Esophagus squamous epithelium (tissue), 5 donors: ENCODE data around the gene SOAT2. TPM values are rescaled to one million over a fixed set of nuclear protein-coding genes. Genes with fewer than 3 reads are reported as not detected.

Experiments used
- DNase-seq: peaks from one replicate; lab custom pipeline; 2025; lab: John Stamatoyannopoulos, UW
- H3K27ac ChIP-seq, 4 donors: fragments of 200-600 bp; sonication (generic); one replicate each; pipeline ENCODE4 v1.5.1; 2016 to 2019; ENCODE audit warnings: mild to moderate bottlenecking in 1 of 4
- H3K27me3 ChIP-seq, 4 donors: fragments of 200-600 bp; sonication (generic); 1 replicate in 3 of 4; 2 replicates in 1 of 4; pipeline versions ENCODE4 v1.5.1 to v1.6.0; 2017 to 2021; ENCODE audit warnings: antibody characterized with exemption in 1 of 4
- H3K36me3 ChIP-seq, 3 donors: fragments of 200-600 bp; sonication (generic); one replicate each; pipeline ENCODE4 v1.5.1; 2016 to 2019
- H3K4me1 ChIP-seq, 3 donors: fragments of 200-600 bp; sonication (generic); one replicate each; pipeline ENCODE4 v1.5.1; 2017 to 2019
- H3K4me3 ChIP-seq, 4 donors: fragments of 200-600 bp; sonication (generic); 1 replicate in 3 of 4; 2 replicates in 1 of 4; pipeline ENCODE4 v1.5.1; 2016 to 2019; ENCODE audit warnings: mild to moderate bottlenecking in 2 of 4, moderate library complexity in 1 of 4
- H3K9me3 ChIP-seq, 3 donors: fragments of 200-600 bp; sonication (generic); one replicate each; pipeline ENCODE4 v1.5.1; 2016 to 2019
- CTCF ChIP-seq, 6 experiments: fragments of 450-650 bp in 4 of 6; fragments of 200-600 bp in 2 of 6; sonication (generic) in 2 of 6; IDR thresholded peaks; one replicate each; pipeline ENCODE4 v1.5.1; 2016 to 2019; ENCODE audit warnings: antibody characterized with exemption in 6 of 6, mild to moderate bottlenecking in 4 of 6, moderate library complexity in 4 of 6
- POLR2A ChIP-seq, 4 donors: fragments of 450-650 bp; IDR thresholded peaks; one replicate each; pipeline ENCODE4 v1.6.1; 2017; ENCODE audit warnings: antibody characterized with exemption in 4 of 4, mild to moderate bottlenecking in 4 of 4, moderate library complexity in 3 of 4
- WGBS, 2 donors: methylation state at CpG; one replicate each; pipeline ENCODE4 v1.1.5; 2018; 5-methylcytosine and 5-hydroxymethylcytosine counted together
- intact Hi-C: fragments of 100-400 bp; cut with DNase I; formaldehyde crosslinking; loops from one replicate; pipeline ENCODE4 v1.15.0; 2022
- total RNA-seq, 4 donors: library from RNA; depleted of rRNA; stranded (reverse); fragments of >200 nt; gene quantifications; one replicate each; pipeline ENCODE4 v1.1.0, GENCODE V29; 2016
- donor health status: DM: yes; HTN: yes; CAD: no.

The SOAT2 gene
- total RNA-seq = not detected

DNA sequence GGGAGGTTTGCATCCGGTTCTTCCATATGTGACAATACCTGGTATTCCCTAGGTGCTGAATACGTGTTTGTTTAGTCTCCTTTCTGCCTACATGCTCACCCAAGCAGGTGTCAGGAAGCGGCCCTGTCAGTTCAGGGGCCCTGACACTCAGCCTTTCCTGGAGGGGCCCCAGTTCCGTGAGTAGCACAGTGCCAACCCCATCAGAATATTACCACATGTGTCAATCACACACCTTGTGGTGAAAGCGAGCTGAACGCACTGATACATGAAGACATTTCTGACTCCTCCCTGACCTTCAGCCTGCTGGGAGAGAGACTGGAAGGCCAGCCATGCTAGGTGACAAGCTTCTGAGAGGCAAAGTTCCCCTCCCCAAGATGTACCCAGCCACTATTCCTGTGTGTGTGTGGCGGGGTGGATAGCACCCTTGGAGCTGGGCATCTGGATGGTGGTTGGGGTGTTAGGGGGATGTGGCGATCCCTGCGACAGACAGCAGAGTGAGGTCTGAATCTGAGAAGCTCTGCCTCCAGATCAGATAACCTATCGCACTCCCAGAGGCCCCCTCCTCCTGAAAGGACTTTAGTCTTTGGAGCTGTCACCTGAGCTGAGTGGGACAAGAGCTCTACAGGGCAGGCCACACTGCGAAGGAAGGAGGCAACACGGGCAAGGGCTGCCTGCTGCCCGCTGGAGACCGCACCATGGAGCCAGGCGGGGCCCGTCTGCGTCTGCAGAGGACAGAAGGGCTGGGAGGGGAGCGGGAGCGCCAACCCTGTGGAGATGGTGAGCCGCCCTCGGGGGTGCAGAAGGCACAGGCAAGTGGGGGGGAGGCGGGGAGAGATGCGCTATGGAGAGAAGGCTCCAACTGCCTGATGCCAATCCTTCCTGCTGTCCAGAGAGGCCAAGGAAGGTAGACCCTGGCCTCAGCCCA lies at the start of gene SOAT2:
SOAT2 (plus strand) TSS at position 604 of the 925 bp plus-strand sequence; CDS start at position 696, 92 bp downstream.
- intact Hi-C loops = loop anchor here (5.0 kb wide), 1 partner anchor 36 kb away; no protein-coding TSS in a partner anchor
- H3K9me3 ChIP-seq = no peaks in the 10 kb centered on the region
- H3K36me3 ChIP-seq = peaks cover 0 to 14% (median 0%) of the 10 kb centered on the region in 3 donors
- TF ChIP-seq CTCF (IDR thresholded peaks at IDR 0.05) (no peak), POLR2A (IDR thresholded peaks at IDR 0.05) (no peak)
- peaks cover 13 to 47% (median 17%) of the 10 kb centered on the region in 3 donors for H3K4me1 ChIP-seq
- no peaks in the 10 kb centered on the region for H3K27me3 ChIP-seq
- DNase-seq = no peak
- WGBS, 2 donors = 74 to 85% methylated on average over 7 to 9 of the region's 23 CpGs
- H3K27ac ChIP-seq = peak within 1 kb of the TSS in 1 of 4 donors; percentile 20
- H3K4me3 ChIP-seq = no peak within 1 kb of the TSS

DNA sequence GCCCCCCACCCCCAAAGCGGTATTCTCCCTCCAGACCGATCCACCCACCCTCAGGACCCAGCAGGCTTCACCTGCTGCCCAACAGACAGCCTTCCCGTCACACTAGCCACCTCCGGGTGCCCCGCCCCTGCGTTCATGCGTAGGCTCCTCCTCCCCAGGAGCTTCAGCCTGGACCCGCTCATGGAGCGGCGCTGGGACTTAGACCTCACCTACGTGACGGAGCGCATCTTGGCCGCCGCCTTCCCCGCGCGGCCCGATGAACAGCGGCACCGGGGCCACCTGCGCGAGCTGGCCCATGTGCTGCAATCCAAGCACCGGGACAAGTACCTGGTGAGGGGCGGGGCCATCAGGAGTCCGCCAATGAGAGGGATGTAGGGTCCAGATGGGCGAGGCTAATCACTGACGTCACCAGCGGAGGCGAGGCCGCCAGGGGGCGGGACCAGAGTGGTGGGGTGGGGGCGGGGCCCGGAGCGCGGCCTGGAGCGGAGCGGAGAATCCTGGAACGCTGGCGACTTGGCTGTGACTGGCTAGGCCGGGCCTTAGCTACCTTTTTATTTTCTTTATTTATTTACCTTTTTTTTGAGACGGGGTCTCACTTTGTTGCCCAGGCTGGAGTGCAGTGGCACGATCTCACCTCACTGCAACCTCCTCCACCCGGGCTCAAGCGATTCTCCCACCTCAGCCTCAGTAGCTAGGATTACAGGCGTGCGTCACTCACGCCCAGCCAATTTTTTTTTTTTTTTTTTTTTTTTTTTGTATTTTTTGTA lies 49.0 kb upstream of the SOAT2 start:
- Histone ChIP-seq H3K4me3 (peak overlapping the region; percentile 51 to 84 (median 52)), H3K36me3 (peaks cover 0 to 44% (median 13%) of the 10 kb centered on the region in 3 donors), H3K4me1 (peaks cover 21 to 89% (median 26%) of the 10 kb centered on the region in 3 donors), H3K27me3 (no peaks in the 10 kb centered on the region), H3K27ac (peak overlapping the region; percentile 90 to 96 (median 94)), H3K9me3 (no peaks in the 10 kb centered on the region)
- TF ChIP-seq CTCF (IDR thresholded peaks at IDR 0.05) = peak in 1 of 6 experiments; percentile 4
- TF ChIP-seq POLR2A (IDR thresholded peaks at IDR 0.05) = peak in 3 of 4 donors; percentile 54 to 81 (median 59)
- intact Hi-C loops = no loop called here
- WGBS, 2 donors = 6 to 7% methylated on average over 10 to 23 of the region's 48 CpGs
- peak; percentile 77 for DNase-seq

DNA sequence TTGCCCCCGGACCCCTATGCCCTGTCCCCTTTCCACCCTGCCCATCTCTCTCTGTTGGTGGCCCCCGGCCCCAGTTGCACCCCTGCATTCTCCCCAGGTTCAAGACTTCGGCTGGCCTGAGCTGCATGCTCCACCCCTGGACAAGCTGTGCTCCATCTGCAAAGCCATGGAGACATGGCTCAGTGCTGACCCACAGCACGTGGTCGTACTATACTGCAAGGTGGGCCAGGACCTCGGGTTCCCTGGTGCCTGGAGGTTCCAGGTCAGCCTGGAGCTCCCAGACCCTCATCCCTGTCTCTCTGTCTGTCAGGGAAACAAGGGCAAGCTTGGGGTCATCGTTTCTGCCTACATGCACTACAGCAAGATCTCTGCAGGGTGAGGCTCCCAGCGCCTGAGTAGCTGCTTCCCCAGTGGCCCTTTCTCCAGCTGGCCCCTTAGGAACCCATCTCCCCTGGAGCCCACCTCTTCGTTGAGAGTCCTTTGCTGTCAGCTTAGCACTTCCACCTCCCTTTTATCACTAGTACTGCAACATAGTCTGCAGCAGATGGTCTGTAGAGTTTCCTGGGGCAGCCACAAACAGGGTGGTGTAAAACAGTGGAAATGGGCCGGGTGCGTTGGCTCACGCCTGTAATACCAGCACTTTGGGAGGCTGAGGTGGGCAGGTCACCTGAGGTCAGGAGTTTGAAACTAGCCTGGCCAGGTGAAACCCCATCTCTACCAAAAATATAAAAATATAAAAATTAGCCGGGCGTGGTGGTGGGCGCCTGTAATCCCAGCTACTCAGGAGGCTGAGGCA lies 47.6 kb upstream of the SOAT2 start:
- H3K4me1 ChIP-seq = peaks cover 20 to 89% (median 39%) of the 10 kb centered on the region in 3 donors
- no peaks in the 10 kb centered on the region for H3K9me3 ChIP-seq
- no peak for TF ChIP-seq CTCF (IDR thresholded peaks at IDR 0.05)
- no peak for TF ChIP-seq POLR2A (IDR thresholded peaks at IDR 0.05)
- intact Hi-C loops = no loop called here
- peak overlapping the region in 3 of 4 donors; percentile 90 to 96 (median 96) for H3K27ac ChIP-seq
- WGBS, 2 donors = 69 to 81% methylated on average over 7 to 14 of the region's 15 CpGs
- peaks cover 0 to 58% (median 20%) of the 10 kb centered on the region in 3 donors for H3K36me3 ChIP-seq
- H3K27me3 ChIP-seq = no peaks in the 10 kb centered on the region
- no peak overlapping the region for H3K4me3 ChIP-seq
- DNase-seq = no peak

GRCh38 chr12:53056296-53056695 lies 47.0 kb upstream of the SOAT2 start:
- H3K9me3 ChIP-seq = no peaks in the 10 kb centered on the region
- H3K27ac ChIP-seq = peak overlapping the region in 1 of 4 donors; percentile 96
- no peak for TF ChIP-seq POLR2A (IDR thresholded peaks at IDR 0.05)
- peaks cover 0 to 64% (median 20%) of the 10 kb centered on the region in 3 donors for H3K36me3 ChIP-seq
- no peaks in the 10 kb centered on the region for H3K27me3 ChIP-seq
- 62 to 67% methylated on average over 5 of the region's 5 CpGs for WGBS, 2 donors
- no peak overlapping the region for H3K4me3 ChIP-seq
- peaks cover 20 to 89% (median 45%) of the 10 kb centered on the region in 3 donors for H3K4me1 ChIP-seq
- intact Hi-C loops = no loop called here
- DNase-seq = no peak

DNA sequence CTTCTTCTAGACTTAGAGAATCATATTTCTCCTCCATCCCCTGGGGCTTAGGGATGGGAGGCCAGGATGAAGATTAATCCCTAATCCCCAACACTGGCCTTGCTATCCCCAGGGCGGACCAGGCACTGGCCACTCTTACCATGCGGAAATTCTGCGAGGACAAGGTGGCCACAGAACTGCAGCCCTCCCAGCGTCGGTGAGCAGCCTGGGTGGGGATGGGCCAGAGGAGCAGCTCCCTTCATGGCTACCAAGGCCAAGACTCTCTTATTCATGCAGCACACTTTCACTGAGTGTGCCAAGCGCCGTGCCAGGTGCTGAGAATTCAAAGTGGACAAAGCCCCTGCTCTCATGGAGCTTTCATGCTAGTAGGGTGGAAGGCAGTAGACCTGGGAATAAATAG lies 46.4 kb upstream of the SOAT2 start:
- Histone ChIP-seq H3K36me3 (peaks cover 0 to 70% (median 20%) of the 10 kb centered on the region in 3 donors), H3K4me3 (no peak overlapping the region), H3K4me1 (peaks cover 20 to 89% (median 51%) of the 10 kb centered on the region in 3 donors), H3K9me3 (no peaks in the 10 kb centered on the region), H3K27ac (peak overlapping the region in 2 of 4 donors; percentile 81 to 96), H3K27me3 (no peaks in the 10 kb centered on the region)
- DNase-seq = no peak
- WGBS, 2 donors = 79 to 88% methylated on average over 6 to 7 of the region's 7 CpGs
- intact Hi-C loops = no loop called here
- TF ChIP-seq POLR2A (IDR thresholded peaks at IDR 0.05) (no peak), CTCF (IDR thresholded peaks at IDR 0.05) (no peak)
